ENCODE results near the gene HDAC6.
"Not testable (repeated sequence)": the region's sequence is repeated elsewhere in the genome, so short reads cannot be mapped to it uniquely, and the experiment has no call there.

Gene HDAC6

DNA sequence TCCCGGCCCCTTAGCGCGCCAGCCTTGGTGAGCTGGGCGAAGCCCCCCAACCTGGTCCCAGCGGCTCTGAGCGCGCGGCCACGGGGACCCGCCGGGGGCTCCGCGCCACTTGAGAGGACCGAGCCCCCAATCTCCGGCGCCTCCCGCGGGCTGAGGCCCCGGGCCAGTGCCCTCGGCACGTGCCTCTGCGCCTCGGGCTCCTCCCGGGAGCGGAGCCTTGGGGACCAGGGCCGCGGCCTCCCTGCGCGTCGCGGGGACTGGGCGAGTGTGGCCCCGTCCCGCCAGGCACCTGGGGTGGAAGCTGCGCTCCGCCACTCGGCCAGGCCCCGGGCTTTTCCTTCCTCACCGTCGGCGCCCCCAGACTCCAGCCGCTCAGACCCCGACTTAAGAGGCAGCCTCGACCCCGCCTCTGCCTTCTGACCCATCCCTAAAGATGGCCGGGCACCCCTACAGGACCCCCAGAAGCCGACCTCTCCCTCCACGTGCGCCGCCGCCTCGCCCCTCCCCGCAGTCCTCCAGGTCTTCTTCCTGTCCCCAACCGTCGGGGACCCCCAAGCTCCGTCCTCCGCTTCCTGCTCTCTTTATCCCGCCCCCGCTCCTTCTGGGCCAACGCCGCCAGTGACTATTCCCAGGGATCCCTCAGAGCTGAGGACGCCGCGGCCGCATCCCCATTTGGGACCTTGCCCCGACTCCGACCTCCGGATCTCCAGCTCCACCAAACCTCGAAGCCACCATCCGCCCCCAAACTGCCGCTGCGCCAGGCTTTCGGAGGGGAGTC, 25.2 kb downstream of the HDAC6 start:
- no peak for DNase-seq

DNA sequence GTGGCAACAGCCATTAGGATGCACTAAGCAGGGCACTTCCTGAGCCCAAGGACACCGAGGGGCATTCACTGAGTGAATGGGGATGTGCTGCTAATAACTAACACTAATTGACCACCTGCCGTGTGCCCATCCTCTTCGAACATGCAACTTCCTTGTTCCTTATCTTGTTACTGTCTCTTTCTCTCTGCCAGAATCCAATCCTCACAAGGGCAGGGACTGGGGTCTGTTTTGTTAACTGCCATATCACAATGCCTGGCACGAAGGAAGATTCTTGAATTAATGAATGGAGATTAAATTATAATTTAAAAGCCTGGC, 25.7 kb downstream of the HDAC6 start:
- no peak for DNase-seq

DNA sequence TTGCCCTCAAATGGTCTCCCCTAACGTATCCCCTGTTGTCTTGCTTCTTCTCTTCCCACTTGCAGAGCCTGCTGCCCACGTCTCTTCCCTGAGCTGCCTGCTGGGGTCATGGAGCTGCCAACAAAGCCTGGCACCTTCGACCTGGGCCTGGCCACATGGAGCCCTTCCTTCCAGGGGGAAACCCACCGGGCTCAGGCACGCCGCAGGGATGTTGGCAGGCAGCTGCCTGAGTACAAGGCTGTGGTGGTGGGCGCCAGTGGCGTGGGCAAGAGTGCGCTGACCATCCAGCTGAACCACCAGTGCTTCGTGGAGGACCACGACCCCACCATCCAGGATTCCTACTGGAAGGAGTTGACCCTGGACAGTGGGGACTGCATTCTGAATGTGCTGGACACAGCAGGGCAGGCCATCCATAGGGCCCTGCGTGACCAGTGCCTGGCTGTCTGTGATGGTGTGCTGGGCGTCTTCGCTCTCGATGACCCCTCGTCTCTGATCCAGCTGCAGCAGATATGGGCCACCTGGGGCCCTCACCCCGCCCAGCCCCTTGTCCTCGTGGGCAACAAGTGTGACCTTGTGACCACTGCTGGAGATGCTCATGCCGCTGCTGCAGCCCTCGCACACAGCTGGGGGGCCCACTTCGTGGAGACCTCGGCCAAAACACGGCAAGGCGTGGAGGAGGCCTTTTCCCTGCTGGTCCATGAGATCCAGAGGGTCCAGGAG, 27.3 kb downstream of the HDAC6 start:
- no peak for DNase-seq

DNA sequence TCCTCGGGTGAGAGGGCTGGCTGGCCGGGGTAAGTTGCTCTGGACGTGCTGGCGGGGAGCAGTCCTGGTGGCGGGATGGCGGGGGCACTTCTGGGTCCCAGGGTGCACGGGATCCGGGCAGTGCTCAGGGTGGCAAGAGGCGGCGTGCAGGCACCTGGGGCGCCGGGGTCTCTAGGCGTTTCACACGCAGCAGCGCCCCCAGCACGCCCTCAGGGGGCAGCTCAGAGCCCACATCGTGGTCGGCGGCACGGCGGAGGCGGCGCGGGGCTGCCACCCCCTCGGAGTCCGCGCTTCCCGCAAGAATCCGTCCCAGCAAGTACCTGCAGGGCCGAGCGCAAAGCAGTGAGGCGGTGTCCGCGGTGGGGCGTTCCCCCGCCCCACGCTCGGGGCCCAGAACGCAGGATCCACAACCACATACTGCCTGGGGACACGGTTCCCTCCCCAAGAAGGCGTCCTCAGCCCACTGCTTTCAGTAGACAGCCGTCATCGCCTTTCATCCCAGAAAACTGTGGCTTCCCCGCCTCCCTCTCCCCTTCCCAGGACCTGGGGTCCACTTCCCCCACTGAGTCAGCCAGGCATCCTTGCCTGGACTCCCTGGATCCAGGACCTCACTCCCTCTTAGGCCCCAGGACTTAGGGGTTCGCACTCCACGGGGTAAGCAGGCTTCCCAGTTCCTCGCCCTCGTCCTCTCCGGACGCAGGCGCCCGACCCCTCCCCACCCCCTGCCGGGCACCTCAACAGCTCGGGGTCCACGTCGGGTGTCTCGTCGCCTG, 29.5 kb downstream of the HDAC6 start:
- DNase-seq: no peak

DNA sequence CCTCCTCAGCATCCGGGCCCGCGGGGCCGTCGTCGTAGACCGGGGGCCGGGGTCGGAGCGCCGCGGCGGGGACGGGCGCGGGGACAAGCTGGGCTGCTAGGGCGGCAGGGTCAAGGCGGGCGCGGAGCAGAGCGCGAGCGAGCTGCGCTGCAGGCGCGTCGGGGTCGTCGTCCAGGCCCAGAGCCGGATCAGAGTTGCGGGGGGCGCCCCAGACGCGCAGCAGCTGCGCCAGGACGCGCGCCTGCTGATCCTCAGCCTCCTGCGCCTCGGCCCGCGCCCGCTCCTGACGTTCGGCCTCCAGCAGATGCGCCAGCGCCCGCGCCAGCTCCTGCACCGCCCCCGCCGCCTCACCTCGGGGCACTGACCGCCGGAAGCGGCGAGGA, 30.0 kb downstream of the HDAC6 start:
- no peak for DNase-seq

DNA sequence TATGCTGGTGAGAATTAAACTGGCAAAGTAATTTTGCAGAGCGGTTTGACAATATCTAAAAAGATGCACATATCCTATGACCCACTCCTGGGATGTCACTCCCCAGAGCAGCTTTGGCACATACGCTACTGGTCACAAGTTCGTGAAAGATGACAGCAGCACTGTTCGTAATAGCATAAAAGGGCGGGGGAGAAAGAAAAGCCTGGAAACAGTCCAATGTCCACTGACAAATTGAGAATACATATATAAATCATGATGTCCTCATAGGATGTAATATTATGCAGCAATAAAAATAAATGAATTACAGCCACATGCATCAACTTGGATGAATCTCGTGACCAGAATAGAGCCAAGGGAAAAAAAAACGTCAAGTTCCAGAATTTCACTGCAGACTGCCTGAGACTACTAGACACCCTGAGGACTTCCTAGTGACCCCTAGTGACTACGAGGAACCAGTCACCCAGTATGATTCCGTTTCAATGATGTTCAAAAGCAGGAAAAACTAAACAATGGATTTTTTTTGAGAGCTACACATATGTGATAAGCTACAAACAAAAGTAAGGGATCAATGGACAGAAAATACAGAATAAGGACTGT, 31.8 kb downstream of the HDAC6 start:
- no peak for DNase-seq

DNA sequence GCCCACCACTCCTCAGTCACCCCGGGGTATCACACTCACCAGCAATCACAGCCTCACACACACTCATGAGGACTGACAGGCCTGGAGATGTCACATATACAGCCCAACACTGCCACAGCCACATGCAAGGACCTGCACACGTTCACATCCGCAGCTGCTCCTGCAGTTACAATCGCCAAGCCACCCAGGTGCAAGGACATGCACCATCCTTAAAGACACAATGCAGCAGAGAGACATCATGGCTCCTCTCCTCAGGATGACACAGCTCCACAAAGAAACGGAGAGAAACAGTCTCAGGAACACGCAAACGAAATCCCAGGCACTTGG, 32.5 kb downstream of the HDAC6 start:
- DNase-seq: no peak

DNA sequence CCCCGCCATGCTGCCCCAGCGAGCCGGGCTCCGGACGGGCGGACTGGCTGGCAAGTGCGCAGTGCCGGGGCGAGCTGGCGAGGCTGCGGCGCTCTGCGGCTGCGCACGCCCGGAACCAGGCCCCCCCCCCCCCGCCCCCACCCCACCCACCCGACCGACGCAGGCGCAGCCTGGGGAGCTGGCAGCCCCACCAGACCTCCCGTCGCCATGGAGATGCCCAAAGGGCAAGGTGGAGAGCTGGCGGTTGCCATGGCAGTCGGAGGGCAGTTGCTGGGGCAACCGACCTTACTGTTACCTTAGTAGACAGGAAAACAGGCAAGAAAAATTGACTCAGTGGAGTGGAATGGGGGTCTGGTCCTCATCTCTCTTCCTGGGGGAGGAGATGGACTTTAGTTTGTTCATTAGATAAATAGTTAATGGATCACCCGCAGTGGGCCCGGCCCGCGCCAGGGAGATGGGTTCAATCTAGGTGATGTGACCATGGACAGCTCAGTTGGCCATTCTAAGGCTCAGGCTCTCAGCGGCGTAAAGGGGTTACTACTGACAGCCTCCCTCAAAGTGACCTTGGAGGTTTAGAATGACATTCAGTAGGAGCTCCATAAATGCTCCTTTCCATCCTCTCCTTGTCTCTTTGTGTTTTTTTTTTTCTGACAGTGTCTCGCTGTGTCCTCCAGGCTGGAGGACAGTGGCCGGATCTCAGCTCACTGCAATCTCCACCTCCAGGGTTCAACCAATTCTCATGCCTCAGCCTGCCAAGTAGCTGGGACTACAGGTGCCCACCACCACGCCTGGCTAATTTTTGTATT, 33.9 kb downstream of the HDAC6 start, which contains the start of gene PCSK1N:
PCSK1N (minus strand) TSS at position 87 of the 806 bp plus-strand sequence; CDS start at position 9, 78 bp downstream.
- DNase-seq: peak; percentile 73

DNA sequence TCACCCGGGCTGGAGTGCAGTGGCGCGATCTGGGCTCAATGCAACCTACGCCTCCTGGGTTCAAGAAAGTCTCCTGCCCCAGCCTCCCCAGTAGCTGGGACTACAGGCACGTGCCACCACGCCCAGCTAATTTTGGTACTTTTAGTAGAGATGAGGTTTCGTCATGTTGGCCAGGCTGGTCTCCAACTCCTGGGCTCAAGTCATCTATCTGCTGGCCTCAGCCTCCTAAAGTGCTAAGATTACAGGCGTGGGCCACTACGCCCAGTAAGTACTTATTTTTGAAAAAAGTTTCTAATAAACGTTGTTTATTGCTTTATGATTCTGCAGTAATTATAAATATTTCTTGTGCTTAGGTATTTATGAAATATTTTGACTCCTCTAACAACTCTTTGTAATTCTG, 37.8 kb downstream of the HDAC6 start:
- DNase-seq: no peak

DNA sequence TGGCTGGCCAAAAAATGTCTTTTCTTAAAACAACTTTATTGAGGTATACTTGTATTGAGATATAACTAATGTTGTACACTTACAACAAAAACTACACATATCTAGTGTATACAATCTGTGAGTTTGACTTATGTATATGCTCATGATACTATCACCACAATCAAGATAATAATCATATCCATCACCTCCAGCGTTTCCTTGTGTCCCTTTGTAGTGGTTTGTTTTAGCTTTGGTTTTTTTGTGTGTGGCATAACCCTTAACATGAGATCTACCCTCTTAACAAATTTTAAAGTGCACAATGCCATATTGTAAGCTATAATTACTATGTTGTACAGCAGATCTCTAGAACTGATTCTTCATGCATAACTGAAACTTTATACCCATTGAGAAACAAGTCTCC, 47.0 kb downstream of the HDAC6 start:
- DNase-seq: no peak

DNA sequence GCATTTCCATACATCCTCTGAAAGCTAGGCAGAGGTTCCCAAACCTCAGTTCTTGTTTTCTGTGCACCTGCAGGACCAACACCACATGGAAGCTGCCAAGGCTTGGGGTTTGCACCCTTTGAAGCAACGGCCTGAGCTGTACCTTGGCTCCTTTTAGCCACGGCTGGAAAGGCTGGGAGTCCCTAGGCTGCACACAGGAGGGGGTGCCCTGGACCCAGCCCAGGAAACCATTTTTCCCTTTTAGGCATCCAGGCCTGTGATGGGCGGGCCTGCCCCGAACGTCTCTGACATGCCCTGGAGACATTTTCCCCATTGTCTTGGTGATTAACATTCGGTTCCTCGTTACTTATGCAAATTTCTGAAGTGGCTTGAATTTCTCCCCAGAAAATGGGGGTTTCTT, 51.0 kb downstream of the HDAC6 start:
- no peak for DNase-seq

DNA sequence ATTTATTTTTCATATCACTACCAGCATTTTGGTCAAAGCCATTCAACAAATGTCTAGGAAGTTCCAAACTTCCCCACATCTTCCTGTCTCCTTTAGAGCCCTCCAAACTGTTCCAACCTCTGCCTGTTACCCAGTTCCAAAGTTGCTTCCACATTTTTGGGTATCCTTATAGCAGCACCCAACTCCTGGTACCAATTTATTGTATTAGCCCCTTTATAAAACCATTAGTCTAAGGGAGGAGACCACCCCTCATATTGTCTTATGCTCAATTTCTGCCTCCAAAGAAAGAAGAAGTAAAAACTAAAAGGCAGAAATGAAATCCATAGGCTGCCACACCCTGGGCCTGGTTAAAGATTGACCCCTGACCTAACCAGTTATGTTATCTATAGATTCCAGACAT, 51.6 kb downstream of the HDAC6 start:
- not testable (repeated sequence) for DNase-seq

DNA sequence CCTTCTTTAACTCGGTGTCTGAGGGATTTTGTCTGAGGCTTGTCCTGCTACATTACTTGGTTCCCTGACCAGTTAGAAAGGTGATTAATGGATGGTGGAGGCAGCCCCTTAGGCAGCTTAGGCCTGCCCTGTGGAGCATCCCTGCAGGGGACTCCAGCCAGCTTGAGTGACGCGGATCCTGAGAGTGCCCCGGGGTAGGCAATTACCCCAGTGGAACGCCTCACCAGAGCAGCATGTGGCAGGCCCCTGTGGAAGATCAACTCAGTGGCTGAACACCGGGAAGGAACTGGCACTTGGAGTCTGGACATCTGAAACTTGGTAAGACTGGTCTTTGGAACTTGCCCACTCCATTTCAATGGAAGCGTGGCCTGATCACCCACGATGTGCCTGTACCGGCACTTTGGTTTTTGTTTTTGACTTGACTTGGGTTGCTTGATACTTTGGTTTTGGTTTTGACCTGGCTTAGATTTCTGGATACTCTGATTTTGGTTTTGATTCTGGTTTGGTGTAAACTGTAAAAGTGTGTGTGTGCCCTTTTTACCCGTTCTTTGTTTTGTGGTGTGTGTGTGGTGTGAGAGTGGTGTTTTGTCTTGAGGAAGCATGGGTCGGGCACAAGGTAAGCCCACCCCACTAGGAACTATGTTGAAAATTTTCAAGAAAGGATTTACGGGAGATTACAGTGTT, 52.4 kb downstream of the HDAC6 start:
- DNase-seq: not testable (repeated sequence)

DNA sequence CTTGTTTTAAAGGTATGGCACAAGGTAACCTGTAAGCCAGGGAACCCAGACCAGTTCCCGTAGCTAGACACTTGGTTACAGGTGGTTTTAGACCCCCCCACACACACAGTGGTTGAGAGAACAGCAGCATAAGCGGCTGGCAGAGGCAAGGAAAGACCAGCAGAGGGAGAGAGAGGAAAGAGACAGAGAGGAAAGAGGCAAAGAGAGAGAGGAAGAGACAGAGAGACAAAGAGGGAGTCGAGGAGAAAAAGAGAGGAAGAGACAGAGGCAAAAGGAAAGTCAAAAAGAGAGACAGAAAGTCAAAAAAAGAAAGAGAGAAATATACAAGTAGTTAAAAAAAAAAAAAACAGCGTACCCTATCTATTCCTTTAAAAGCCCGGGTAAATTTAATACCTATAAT, 53.0 kb downstream of the HDAC6 start:
- no peak for DNase-seq

DNA sequence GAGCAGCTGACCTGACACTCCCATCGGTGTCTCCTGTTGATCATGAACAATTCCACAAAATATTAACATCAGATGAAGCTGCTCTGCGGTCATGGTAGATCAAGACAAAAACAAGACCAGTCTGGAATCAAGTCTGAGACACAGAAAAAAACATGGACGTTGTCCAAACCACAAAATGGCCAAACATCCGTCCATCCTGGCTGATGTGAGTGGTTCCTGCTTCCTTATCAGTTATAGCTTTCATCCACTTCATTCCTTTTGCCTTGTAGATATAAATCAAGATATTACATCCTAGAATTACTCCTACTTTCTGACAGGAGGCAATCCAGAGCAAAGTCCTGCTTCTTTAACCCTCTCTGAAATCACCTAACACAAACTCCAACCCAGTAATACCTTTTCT, 62.3 kb downstream of the HDAC6 start:
- DNase-seq: no peak

DNA sequence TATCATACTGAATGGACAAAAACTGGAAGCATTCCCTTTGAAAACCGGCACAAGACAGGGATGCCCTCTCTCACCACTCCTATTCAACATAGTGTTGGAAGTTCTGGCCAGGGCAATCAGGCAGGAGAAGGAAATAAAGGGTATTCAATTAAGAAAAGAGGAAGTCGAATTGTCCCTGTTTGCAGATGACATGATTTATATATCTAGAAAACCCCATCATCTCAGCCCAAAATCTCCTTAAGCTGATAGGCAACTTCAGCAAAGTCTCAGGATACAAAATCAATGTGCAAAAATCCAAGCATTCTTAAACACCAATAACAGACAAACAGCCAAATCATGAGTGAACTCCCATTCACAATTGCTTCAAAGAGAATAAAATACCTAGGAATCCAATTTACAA, 70.2 kb downstream of the HDAC6 start:
- DNase-seq: not testable (repeated sequence)
